CD4-positive, alpha-beta T cell treated with Interleukin-1 beta for 1 hour (primary cell): ENCODE results near the gene EXD2.
"Not testable (repeated sequence)": the region's sequence is repeated elsewhere in the genome, so short reads cannot be mapped to it uniquely, and the experiment has no call there.

Experiments
- DNase-seq, 2 donors: peaks; one replicate each; pipeline ENCODE4 v3.0.0-alpha.2; 2020 to 2022

Gene EXD2

DNA sequence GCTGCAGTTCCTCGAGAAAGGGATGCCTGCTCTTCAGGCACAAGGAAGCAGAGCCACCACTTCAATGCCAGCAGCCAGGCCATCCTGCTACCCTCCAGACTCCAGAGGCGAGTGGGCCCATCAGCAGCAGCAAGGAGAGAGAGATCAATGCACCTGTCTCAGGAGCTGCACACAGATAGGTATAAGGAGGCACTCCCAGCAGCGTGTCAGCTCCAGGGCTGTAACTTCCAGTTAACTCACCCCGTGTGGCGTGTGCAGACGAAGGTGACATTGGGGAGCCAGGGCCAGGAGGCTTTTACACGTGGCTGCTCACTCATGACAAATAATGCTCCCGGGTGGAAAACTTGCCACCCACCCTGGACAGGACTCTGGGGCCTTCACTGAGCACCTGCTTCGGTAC lies 92.9 kb downstream of the EXD2 start:
- no peak for DNase-seq

DNA sequence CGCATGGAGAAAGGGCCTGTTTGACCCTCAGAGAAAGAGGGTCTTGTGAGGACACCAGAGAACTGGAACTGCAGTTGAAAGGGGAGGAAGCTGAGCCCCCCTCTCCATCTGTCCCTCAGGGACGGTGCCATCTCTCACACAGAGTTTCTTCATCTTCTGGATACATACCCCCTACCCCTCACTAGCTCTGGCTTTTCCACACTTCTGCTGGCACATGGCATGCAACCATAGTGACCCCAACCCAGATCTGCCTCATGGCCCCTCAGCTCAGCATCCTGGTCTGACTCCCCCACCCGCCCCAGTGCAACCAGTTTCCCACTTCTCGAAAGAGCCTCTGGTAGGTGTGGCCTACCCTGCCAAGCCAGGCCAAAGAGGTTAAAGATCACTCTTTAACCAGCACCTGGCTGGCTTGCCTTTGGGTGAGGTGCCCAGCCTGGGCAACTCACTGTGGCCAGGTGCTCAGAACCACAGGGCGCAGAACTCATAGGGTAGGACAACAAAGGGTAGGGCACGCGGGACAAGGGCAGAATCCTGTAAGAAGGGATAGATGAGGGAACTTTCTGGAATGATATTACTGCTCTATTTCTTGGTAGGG lies 94.5 kb downstream of the EXD2 start:
- no peak for DNase-seq

DNA sequence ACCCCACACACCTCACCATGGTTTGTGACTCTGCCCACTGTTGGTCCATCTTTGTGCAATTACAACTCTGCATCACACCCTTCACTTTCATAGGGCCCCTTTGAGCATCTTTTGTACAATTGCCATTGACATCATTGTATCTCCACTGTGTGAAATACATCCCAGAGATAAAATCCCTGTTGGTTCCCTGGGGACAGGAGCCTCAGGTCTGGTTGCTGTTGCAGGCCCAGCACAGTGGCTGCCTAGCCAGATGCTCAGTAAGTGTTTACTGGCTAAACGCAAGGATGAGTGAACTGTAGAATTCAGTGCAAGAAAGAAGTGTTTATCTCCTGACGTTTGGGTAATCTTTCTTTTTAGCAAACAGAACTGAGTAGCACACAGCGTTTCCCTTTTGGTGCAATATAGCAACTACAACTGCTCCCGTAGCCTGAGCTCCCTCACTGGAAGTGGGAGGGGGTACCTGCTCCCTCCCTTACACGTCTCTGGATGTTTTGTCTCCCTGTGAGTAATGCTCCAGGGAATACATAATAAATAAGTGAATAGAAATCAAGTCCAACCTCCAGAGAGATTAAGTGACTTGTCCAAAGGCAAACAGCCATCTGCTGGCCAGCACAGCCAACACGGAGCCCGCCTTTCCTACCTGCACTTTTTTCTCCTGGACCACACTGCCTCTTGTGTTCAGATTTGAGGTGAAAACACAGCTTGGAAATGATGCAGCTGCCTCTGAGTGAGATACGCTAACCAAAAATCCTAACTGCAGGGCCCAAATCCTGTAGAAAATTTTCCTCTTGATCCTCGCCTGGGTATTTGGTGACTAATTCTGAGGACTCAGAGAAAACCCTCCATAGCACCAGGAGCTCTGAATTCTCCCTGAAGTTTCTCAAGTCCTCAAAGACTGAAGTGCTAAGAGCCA lies 96.1 kb downstream of the EXD2 start:
- no peak for DNase-seq

DNA sequence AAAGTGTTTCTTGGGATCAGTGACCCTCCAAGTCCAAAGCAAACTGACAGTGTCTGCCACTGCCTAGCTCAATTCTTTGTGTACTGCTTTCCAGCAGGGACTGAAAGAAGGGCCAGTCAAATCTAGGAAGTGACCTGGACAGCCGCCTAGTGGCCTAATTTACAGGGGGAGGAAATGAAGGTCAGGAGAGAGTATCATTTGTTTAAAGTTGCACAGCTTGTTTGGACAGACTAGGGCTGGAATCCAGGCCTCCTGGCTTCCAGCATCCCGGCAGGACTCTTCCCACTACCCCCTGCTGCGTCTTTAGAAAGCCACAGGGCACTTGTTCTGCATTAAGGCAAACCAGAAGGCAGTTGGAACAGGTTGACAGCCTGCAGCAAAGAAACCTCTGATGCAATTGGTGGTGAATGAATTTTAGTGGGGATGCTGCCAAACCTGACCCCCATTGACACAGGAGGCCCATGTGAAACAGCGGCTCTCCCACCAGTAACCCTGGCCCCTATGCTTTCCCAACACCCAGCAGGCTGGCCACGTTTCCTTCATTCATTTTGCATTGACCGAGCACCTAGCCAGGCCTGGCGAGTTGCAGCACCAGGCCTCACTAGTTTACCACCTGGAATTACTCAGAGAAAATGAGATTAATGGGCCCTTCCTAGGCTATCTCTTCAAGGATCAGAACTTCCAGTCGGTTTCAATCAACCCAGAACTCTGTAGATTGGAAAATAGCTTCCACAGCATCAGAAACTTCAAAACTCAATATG lies 96.9 kb downstream of the EXD2 start:
- no peak for DNase-seq

DNA sequence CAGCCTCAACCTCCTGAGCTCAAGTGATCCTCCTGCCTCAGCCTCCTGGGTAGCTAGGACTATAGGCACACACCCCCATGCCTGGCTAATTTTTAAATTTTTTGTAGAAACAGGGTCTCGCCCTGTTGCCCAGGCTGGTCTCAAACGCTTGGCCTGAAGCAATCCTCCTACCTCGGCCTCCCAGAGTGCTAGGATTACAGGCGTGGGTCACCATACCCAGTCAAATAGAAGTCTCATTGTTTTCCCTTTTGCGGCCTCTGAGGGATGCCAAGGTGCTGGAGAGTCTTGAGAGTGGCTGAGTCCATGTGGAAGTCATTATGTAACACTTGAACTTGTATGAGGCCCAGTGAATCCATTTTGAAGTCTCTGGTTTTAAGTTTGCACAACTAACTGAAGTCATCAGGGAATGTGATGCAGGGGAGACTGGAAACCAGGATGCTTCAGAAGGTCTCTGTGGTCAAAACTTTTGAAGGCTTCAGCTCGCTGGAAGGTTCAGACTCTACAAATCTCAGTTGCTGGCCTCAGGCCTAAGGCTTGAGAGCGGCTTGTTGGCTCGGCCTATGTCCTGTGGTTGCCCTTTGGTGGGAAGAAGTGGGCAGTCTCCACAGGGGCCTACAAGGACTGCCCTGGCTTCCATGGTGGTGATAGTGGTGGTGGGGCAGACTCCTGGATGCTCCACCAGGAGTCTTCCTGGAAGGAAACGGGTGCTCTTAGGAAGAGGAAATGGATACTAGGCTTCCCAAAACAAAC lies 97.8 kb downstream of the EXD2 start:
- DNase-seq: no peak

DNA sequence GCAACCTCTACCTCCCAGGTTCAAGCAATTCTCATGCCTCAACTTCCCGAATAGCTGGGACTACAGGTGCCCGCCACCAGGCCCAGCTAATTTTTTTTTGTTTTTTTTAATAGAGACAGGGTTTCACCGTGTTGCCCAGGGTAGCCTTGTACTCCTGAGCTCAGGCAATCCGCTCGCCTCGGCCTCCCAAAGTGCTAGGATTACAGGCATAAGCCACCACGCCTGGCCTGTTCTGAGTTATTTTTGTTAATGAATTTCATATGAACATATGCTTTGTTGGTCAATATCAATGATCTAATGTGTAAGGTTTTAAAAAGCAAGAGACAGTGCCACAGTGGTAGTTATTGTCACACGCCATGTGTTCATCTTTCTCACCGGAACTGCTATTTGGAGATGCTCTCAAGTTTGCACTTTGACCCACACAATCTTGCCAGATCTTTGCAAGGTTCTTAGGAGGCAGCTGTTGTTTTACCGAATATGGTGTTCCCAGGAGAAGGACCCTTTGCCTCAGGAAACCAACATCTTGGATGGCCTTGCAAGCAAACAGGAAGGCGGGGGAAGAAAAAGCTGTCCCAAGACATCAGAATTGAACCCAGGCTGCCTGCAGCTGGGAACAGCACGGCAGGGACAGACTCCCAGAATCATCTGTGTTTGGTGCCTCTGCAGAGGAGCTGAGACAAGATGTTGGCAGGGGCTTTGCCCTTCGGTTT lies 98.7 kb downstream of the EXD2 start:
- DNase-seq: no peak

DNA sequence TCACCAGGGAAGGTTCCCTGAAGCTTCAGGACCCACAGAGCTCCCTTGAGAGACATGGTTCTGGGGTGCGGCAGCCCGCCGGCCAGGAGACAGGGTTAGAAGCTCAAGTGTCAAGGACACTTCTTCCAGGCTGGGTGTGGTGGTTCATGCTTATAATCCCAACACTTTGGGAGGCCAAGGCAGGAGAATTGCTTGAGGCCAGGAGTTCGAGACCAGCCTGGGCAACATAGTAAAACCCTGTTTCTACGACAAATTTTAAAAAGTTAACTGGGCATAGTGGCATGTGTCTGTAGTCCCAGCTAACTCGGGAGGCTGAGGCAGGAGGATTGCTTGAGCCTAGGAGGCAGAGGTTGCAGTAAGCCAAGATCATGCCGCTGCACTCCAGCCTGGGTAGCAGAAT lies 99.6 kb downstream of the EXD2 start:
- DNase-seq: not testable (repeated sequence)

DNA sequence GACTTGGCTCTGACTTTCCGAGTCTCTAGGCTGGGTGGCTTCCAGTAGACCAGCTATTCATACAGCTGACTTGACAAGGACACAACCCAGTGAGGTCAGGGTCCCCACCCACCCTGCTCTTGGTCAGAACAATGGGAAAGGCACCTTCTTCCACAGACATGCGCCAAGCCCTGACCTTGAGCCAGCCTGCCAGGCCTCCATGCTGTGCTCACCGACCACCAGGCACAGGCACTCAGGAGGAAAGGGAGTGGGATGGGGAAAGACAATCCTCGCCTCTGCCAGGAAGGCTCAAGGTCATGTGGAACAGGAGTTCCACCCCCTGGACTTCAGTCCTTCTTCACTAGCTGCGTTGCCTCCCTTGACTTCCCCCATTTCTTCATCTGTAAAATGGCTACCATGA lies 100.1 kb downstream of the EXD2 start:
- DNase-seq: no peak

DNA sequence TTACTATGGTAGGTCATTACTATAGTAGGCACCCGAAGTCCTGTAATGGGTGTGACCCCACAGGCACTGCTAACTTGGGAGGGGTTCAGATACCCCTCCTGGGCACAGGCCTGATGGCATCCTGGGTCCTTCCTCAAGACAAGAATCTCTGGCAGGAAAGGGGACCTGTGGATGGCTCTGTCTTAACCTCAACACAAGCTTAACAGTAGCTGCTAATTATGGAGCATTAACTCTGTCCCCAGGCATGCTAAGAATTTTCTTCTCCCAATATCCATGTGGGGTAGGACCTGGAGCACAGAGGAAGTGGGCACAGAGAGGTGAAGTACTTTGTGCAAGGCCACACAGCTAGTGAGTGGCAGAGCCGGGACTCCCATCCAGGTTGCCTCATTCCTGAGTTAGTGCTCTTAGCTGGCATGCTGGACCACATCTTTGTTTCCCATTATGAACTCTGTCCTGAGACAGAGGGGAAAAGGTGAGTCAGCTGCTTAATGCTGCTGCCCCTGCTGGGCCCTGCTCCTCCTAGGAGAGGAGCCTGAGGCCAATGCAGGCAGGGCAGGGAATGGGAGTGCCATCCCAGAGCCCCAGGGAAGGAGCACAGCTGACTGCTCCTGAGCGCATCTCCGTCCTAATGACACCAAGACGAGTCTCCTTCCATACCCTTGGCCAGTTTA lies 100.7 kb downstream of the EXD2 start:
- DNase-seq: no peak
